ENCODE measurements around the gene ZIC2. TPM values are rescaled to one million over a fixed set of nuclear protein-coding genes. Genes with fewer than 3 reads are reported as not detected.

The ZIC2 gene
- total RNA-seq, 3 donors from 2014 or later (not counting 1 experiment from before 2014, with no cell fraction given), result not detected

GRCh38 chr13:99991013-99991827 is 9.6 kb downstream of the ZIC2 start:
- Histone ChIP-seq H3K4me3 (ENCODE audit: low read length) (no peak overlapping the region), H3K9me3 (ENCODE audit: control insufficient read depth, insufficient read depth, low read length) (peaks cover 29% of the 10 kb centered on the region), H3K27ac (ENCODE audit: low read length) (no peak overlapping the region), H3K36me3 (ENCODE audit: control insufficient read depth, insufficient read depth, low read length) (no peaks in the 10 kb centered on the region), H3K4me1 (ENCODE audit: control insufficient read depth, insufficient read depth, low read length) (peaks cover 26% of the 10 kb centered on the region), H3K27me3 (ENCODE audit: control insufficient read depth, insufficient read depth, low read length) (peaks cover 99% of the 10 kb centered on the region)
- Mint-ChIP-seq H3K27ac (no peak overlapping the region), H3K9me3 (peaks cover 2 to 6% of the 10 kb centered on the region in 2 donors), H3K27me3 (ENCODE audit: low read depth in 2 of 2) (peaks cover 86 to 92% of the 10 kb centered on the region in 2 donors), H3K4me3 (no peak overlapping the region), H3K4me1 (peaks cover 9 to 26% of the 10 kb centered on the region in 2 donors), H3K36me3 (peaks cover 20% of the 10 kb centered on the region)
- TF ChIP-seq CTCF (IDR thresholded peaks at IDR 0.05), result no peak
- 13% methylated on average over 32 of the region's 35 CpGs for WGBS (ENCODE audit: insufficient coverage)
- DNase-seq, result peak in 1 of 2 donors; percentile 14
- intact Hi-C loops (cut with micrococcal nuclease), result no loop called here
- ATAC-seq, result no peak

- peak overlapping the region; percentile 6 for H3K4me3 Mint-ChIP-seq
- no peak overlapping the region for H3K27ac ChIP-seq (ENCODE audit: low read length)
- H3K27me3 ChIP-seq (ENCODE audit: control insufficient read depth, insufficient read depth, low read length), result peaks cover 99% of the 10 kb centered on the region
- H3K36me3 Mint-ChIP-seq, result peaks cover 23% of the 10 kb centered on the region
- H3K4me1 Mint-ChIP-seq, result peaks cover 9 to 31% of the 10 kb centered on the region in 2 donors
- intact Hi-C loops (cut with micrococcal nuclease), result no loop called here
- peaks cover 33% of the 10 kb centered on the region for H3K9me3 ChIP-seq (ENCODE audit: control insufficient read depth, insufficient read depth, low read length)
- H3K27me3 Mint-ChIP-seq (ENCODE audit: low read depth in 2 of 2), result peaks cover 85 to 90% of the 10 kb centered on the region in 2 donors
- 12% methylated on average over 34 of the region's 36 CpGs for WGBS (ENCODE audit: insufficient coverage)
- ATAC-seq (no peak), DNase-seq (peak in 1 of 2 donors; percentile 14)
- H3K36me3 ChIP-seq (ENCODE audit: control insufficient read depth, insufficient read depth, low read length), result no peaks in the 10 kb centered on the region
- TF ChIP-seq CTCF (IDR thresholded peaks at IDR 0.05), result no peak
- H3K4me3 ChIP-seq (ENCODE audit: low read length), result no peak overlapping the region
- peaks cover 26% of the 10 kb centered on the region for H3K4me1 ChIP-seq (ENCODE audit: control insufficient read depth, insufficient read depth, low read length)
- H3K27ac Mint-ChIP-seq, result peak overlapping the region in 1 of 2 donors; percentile 2
- H3K9me3 Mint-ChIP-seq, result peaks cover 2 to 6% of the 10 kb centered on the region in 2 donors
These were observed 10.5 kb downstream of the ZIC2 start for GRCh38 chr13:99991828-99992775.

GRCh38 chr13:99992949-99993351 is 11.4 kb downstream of the ZIC2 start:
- no peak overlapping the region for H3K4me3 ChIP-seq (ENCODE audit: low read length)
- H3K36me3 ChIP-seq (ENCODE audit: control insufficient read depth, insufficient read depth, low read length), result no peaks in the 10 kb centered on the region
- Mint-ChIP-seq H3K27ac (peak overlapping the region in 1 of 2 donors; percentile 14), H3K4me3 (no peak overlapping the region), H3K36me3 (peaks cover 23% of the 10 kb centered on the region), H3K9me3 (peaks cover 2 to 6% of the 10 kb centered on the region in 2 donors), H3K4me1 (peaks cover 9 to 31% of the 10 kb centered on the region in 2 donors), H3K27me3 (ENCODE audit: low read depth in 2 of 2) (peaks cover 77 to 84% of the 10 kb centered on the region in 2 donors)
- 0% methylated on average over 3 of the region's 3 CpGs for WGBS (ENCODE audit: insufficient coverage)
- peaks cover 98% of the 10 kb centered on the region for H3K27me3 ChIP-seq (ENCODE audit: control insufficient read depth, insufficient read depth, low read length)
- ATAC-seq (no peak), DNase-seq (peak in 1 of 2 donors; percentile 6)
- intact Hi-C loops (cut with micrococcal nuclease), result no loop called here
- H3K4me1 ChIP-seq (ENCODE audit: control insufficient read depth, insufficient read depth, low read length), result peaks cover 26% of the 10 kb centered on the region
- H3K27ac ChIP-seq (ENCODE audit: low read length), result no peak overlapping the region
- peaks cover 36% of the 10 kb centered on the region for H3K9me3 ChIP-seq (ENCODE audit: control insufficient read depth, insufficient read depth, low read length)
- no peak for TF ChIP-seq CTCF (IDR thresholded peaks at IDR 0.05)

Data from natural killer cell (primary cell).